NCI-H1048 (cell line): ENCODE measurements around the gene USP46.

Experiments used
- DNase-seq: peaks from one replicate; lab custom pipeline; 2025; lab: John Stamatoyannopoulos, UW

USP46 gene

GRCh38 chr4:52655506-52655905 lies 3.6 kb downstream of the USP46 start:
- no peak for DNase-seq

GRCh38 chr4:52651996-52652672 lies 7.0 kb downstream of the USP46 start:
- no peak for DNase-seq

- no peak for DNase-seq
Observed at GRCh38 chr4:52648836-52649235, 10.3 kb downstream of the USP46 start.

GRCh38 chr4:52646741-52647140 lies 12.4 kb downstream of the USP46 start:
- DNase-seq: no peak

DNA sequence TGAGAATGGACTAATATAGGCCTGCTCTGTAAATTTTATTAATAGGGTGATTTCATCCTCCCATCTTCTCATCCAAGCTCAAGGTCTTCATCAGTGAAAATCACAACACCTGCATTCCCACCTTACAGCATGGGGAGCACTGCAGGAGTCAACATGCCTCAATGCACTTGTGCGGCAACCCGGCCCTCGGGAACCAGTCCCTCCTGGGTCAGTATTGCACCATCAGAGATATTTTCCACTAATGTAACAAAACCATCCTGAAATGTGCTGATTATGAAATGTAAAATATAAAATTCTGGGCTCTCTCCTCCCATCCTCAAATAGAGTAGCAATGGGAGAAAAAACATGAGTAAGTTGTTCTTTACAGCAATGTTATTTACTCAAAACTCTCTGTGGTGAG lies 13.0 kb downstream of the USP46 start:
- no peak for DNase-seq

DNA sequence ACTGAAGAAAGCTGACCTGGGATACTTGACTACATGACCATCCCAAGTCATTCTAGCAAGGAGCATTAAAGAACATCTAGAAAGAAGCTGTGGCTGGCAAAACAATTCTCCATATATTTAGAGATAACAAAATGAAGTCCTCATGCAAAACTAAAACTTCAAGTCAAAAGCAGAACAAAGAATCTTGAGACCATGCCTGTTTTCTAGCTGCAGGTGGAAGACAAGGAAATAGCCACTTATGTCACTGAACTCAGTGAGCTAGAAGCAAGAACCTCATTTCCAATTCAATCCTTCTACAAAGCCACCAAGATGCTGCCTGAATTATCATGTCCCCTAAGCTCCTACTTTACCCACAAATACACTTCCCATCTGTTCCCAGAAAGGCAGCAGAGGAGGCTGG lies 13.8 kb downstream of the USP46 start:
- DNase-seq: no peak

GRCh38 chr4:52643785-52644244 lies 15.3 kb downstream of the USP46 start:
- DNase-seq: no peak

- no peak for DNase-seq
Observed at GRCh38 chr4:52643190-52643589, 15.9 kb downstream of the USP46 start.

GRCh38 chr4:52641854-52642563 lies 17.1 kb downstream of the USP46 start:
- DNase-seq: no peak

DNA sequence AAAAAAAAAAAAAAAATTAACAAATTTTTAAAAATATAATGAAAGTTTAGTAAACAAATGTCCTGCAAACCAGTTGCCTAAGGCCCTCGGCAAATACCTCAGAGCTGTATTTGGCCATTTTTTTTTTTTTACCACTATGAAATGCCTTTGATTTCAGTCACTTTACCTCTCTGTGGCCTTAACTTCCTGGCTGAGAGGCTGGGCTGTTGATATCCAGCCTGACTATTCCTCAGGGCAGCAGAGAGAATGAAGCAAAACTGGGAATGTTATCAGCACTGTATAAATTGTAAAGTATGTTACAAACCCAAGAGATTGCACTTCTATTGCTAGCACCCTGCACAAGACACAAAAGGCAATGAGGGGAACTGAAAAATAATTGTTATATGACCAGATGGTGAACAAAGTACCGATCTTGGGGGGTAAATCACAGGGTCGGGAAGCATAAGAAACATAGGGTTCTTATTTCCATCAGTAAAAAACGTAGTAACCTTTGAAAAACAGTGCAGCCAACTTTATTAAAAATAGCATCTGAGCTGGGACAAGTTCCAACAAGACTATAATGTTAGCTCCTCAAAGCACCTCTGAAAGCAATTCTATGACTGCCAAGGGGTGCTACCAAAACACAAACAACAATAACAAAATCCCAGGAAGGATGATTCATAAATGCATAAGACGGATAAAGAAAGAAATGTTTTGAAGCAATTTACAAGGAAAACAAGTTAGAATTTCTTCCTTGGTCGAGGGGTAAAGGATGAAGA lies 18.1 kb downstream of the USP46 start:
- DNase-seq: no peak

- DNase-seq: no peak
Observed at GRCh38 chr4:52638717-52639116, 20.4 kb downstream of the USP46 start.

DNA sequence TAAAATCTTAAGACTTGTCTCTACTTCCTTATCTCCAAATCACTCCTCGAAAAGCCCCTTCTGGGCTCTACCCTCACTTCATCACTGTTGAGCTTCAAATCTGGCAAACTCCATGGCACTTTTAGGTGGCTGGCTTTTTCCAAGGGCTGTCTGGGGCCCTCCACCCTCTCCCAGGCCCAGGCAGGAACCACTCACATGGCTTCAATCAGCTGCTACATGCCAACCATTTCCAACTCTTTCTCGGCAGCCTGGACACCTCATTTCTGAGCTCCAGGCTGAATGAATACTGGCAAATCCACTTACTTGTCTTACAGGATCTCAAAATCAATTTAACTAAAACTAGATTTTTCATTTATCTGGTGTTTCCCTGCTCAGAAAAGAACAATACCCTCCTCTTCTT lies 22.0 kb downstream of the USP46 start:
- DNase-seq: no peak

- DNase-seq: no peak
Observed at GRCh38 chr4:52635560-52635959, 23.5 kb downstream of the USP46 start.

DNA sequence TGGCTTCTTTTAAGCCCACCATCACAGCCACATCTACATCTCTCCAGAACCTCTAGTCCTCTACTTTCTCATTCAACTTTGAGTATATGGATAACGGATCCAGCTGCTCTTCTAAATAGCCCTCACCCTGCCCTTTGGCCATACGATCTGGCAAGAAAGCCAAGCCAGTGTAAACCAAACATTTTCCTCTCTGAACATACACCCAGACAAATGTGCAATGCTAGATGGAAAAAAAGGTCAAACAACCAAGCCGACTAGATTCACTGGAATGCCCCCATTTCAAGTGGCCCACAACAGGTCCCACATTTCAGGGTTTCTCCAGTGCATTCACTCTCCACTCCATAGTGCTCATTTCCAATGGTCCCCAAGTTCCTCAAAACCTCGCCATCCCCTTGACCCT lies 24.0 kb downstream of the USP46 start:
- DNase-seq: no peak

DNA sequence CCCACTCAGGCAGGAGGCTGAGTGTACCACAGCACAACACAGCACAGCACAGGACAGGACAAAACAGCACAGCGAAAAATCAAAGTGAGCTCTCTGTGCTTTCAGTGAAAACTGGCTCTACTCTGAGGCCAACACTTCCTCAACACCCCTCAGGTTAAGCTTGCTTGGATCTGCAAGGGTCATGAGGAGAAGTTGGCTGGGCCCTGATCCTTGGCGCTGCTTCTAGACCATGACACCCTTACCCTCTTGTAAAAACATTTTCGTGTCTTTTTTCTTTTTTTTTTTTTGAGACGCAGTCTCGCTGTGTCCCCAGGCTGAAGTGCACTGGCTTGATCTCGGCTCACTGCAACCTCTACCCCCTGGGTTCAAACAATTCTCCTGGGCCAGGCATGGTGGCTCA lies 25.3 kb downstream of the USP46 start:
- DNase-seq: no peak

DNA sequence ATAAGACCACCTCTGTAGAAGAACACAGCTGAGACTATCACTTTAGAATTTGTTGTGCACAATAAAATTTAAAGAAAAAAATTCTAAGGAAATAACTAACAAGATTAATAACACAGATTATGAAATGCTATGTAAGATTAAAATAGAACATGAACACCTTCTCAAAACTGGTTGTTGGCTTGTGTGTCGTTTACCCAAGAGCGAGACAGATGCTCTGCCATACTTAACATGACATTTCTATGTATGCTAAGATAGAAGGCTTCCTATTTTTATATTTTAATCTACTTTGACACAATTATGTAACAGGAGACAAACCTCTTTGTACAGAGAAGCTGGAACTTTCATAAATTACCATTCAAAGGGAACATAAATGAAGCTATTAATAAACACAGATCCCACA lies 30.1 kb downstream of the USP46 start:
- DNase-seq: no peak

- no peak for DNase-seq
Observed at GRCh38 chr4:52628543-52628942, 30.6 kb downstream of the USP46 start.

DNA sequence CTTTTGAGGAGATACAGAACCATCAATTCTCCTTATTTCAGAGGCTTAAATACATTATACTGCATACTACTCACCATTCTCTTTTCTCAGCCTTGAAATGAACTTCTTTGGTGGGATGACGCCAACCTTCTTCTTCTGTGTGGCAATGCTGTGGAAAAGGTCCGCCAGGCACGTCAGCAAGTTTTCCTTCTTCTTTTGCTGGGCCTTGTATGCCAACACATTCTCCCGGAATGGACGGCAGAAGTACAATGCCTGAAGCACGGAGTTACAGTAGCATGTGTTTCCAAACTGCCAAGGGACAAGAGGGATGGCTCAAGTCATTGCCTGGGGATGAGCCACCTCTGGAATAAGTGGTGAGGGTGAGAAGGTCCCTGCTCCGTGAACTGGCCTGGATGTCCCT lies 31.2 kb downstream of the USP46 start:
- no peak for DNase-seq

DNA sequence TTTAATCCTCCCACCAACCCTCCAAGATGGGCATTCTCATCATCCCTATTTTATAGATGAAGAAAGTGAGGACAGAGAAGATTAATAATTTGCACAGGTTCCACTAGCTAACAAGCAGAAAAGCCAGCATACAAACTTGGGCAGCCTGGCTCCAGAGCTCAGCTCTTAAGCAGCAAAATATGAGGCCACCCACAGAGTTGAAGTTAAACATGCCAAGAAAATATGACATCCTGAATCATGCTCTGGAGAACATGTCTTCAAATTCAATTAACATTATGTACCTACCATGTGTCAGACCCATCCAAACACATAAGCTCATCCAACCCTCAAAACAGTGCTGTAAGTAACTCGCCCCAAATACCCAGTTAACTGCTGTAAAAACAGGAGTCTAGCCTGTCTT lies 33.9 kb downstream of the USP46 start:
- no peak for DNase-seq

DNA sequence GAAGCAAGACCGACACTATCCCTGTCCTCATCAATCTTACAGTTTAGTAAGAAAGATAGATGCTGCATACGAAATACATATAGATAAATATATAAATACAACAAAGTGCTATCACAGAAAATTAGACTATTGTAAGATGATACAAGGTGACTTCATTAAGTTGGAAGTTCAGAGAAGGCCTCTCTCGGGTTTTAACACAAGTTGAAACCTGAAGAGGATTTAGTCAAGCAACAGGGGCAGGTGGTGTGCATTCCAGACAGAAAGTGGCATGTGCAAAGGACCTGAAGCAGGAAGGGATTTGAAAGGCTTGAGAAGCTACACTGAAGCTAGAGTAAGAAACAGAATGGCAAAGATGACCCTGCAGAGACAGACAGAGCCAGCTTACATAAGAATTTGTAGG lies 36.5 kb downstream of the USP46 start:
- DNase-seq: no peak

GRCh38 chr4:52621567-52621966 lies 37.5 kb downstream of the USP46 start:
- no peak for DNase-seq

- DNase-seq: no peak
Observed at GRCh38 chr4:52619591-52619931, 39.5 kb downstream of the USP46 start.
